Measurements from ENCODE around the gene LRRC46. TPM values are rescaled to one million over a fixed set of nuclear protein-coding genes. Genes with fewer than 3 reads are reported as not detected.

The LRRC46 gene
- total and polyA plus RNA-seq, 4 donors = 9.3 to 25.3 (median 10.7) TPM

GRCh38 chr17:47866941-47867340 is 35.5 kb downstream of the LRRC46 start:
- H3K27me3 ChIP-seq (ENCODE audit: control insufficient read depth in 3 of 3, insufficient read depth in 3 of 3, low read length in 2 of 3) = peaks cover 0 to 23% (median 13%) of the 10 kb centered on the region in 3 donors
- DNase-seq = no peak

GRCh38 chr17:47867813-47868533 is 36.5 kb downstream of the LRRC46 start:
- ATAC-seq (ENCODE audit: insufficient read depth, low FRiP score) (no peak), DNase-seq (no peak)
- peaks cover 0 to 24% (median under 1%) of the 10 kb centered on the region in 5 donors for H3K4me1 ChIP-seq (ENCODE audit: control insufficient read depth in 5 of 5, insufficient read depth in 5 of 5, low read length in 5 of 5)
- no peaks in the 10 kb centered on the region for H3K36me3 ChIP-seq (ENCODE audit: control insufficient read depth in 4 of 4, insufficient read depth in 4 of 4, low read length in 4 of 4)
- 81 to 89% methylated on average over 11 of the region's 11 CpGs for WGBS, 2 donors
- peaks cover 0 to 3% (median 0%) of the 10 kb centered on the region in 4 donors for H3K9me3 ChIP-seq (ENCODE audit: control insufficient read depth in 4 of 4, insufficient read depth in 3 of 4, low read length in 3 of 4)
- TF ChIP-seq CTCF (IDR thresholded peaks at IDR 0.05; ENCODE audit: control extremely low read depth, extremely low read depth) = no peak
- H3K27ac ChIP-seq (ENCODE audit: low read depth in 1 of 2, low read length in 1 of 2) = no peak overlapping the region
- peaks cover 0 to 23% (median 13%) of the 10 kb centered on the region in 3 donors for H3K27me3 ChIP-seq (ENCODE audit: control insufficient read depth in 3 of 3, insufficient read depth in 3 of 3, low read length in 2 of 3)
- H3K4me3 ChIP-seq = no peak overlapping the region
- no peak overlapping the region for H3K9ac ChIP-seq (ENCODE audit: insufficient read depth in 1 of 2, low read length in 2 of 2)

More at GRCh38 chr17:47866941-47867340, 35.5 kb downstream of the LRRC46 start:
- no peak for ATAC-seq (ENCODE audit: insufficient read depth, low FRiP score)
- Histone ChIP-seq H3K27ac (ENCODE audit: low read depth in 1 of 2, low read length in 1 of 2) (no peak overlapping the region), H3K9ac (ENCODE audit: insufficient read depth in 1 of 2, low read length in 2 of 2) (no peak overlapping the region), H3K4me3 (no peak overlapping the region), H3K9me3 (ENCODE audit: control insufficient read depth in 4 of 4, insufficient read depth in 3 of 4, low read length in 3 of 4) (peaks cover 0 to 3% (median 0%) of the 10 kb centered on the region in 4 donors), H3K4me1 (ENCODE audit: control insufficient read depth in 5 of 5, insufficient read depth in 5 of 5, low read length in 5 of 5) (peaks cover 0 to 20% (median 2%) of the 10 kb centered on the region in 5 donors), H3K36me3 (ENCODE audit: control insufficient read depth in 4 of 4, insufficient read depth in 4 of 4, low read length in 4 of 4) (no peaks in the 10 kb centered on the region)
- TF ChIP-seq CTCF (IDR thresholded peaks at IDR 0.05; ENCODE audit: control extremely low read depth, extremely low read depth) = no peak
- WGBS, 2 donors = 84 to 85% methylated on average over 20 of the region's 20 CpGs

GRCh38 chr17:47869114-47869513 is 37.6 kb downstream of the LRRC46 start:
- Histone ChIP-seq H3K4me1 (ENCODE audit: control insufficient read depth in 5 of 5, insufficient read depth in 5 of 5, low read length in 5 of 5) (peaks cover 0 to 28% (median 0%) of the 10 kb centered on the region in 5 donors), H3K9ac (ENCODE audit: insufficient read depth in 1 of 2, low read length in 2 of 2) (no peak overlapping the region), H3K36me3 (ENCODE audit: control insufficient read depth in 4 of 4, insufficient read depth in 4 of 4, low read length in 4 of 4) (no peaks in the 10 kb centered on the region), H3K27ac (ENCODE audit: low read depth in 1 of 2, low read length in 1 of 2) (no peak overlapping the region), H3K9me3 (ENCODE audit: control insufficient read depth in 4 of 4, insufficient read depth in 3 of 4, low read length in 3 of 4) (peaks cover 0 to 3% (median 0%) of the 10 kb centered on the region in 4 donors), H3K27me3 (ENCODE audit: control insufficient read depth in 3 of 3, insufficient read depth in 3 of 3, low read length in 2 of 3) (peaks cover 0 to 23% (median 13%) of the 10 kb centered on the region in 3 donors), H3K4me3 (no peak overlapping the region)
- no peak for TF ChIP-seq CTCF (IDR thresholded peaks at IDR 0.05; ENCODE audit: control extremely low read depth, extremely low read depth)
- no peak for ATAC-seq (ENCODE audit: insufficient read depth, low FRiP score)
- whole genome bisulfite sequencing, 2 donors = 59 to 78% methylated on average over 2 of the region's 2 CpGs
- DNase-seq = no peak
